UCSD-AML1 (cell line): ENCODE measurements around the gene PROSER3.

Source experiments
- DNase-seq: peaks from one replicate; lab custom pipeline; 2025; ENCODE audit not compliant: unreplicated experiment; lab: John Stamatoyannopoulos, UW

PROSER3 gene

DNA sequence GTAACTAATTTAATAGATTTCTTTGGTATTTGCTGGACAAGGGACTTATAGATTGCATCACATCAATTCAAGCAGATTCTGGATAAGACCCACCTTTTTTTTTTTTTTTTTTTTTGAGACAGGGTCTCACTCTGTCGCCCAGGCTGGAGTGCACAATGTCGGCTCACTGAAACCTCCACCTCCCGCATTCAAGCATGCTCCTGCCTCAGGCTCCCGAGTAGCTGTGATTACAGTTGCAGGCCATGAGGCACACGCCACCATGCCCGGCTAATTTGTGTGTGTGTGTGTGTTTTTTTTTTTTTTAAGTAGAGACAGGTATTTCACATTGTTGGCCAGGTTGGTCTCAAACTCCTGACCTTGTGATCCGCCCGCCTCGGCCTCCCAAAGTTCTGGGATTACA is 58.9 kb downstream of the PROSER3 start:
- DNase-seq: no peak

- DNase-seq: no peak
Measured at GRCh38 chr19:35818445-35818844, 60.5 kb downstream of the PROSER3 start.
